ENCODE results near the gene C1QTNF9. TPM values are rescaled to one million over a fixed set of nuclear protein-coding genes. Genes with fewer than 3 reads are reported as not detected.
A peak's percentile ranks its signal among the peaks of the same experiment; 100 is the strongest.
"Not testable (repeated sequence)": the region's sequence is repeated elsewhere in the genome, so short reads cannot be mapped to it uniquely, and the experiment has no call there.

The C1QTNF9 gene, protein sequence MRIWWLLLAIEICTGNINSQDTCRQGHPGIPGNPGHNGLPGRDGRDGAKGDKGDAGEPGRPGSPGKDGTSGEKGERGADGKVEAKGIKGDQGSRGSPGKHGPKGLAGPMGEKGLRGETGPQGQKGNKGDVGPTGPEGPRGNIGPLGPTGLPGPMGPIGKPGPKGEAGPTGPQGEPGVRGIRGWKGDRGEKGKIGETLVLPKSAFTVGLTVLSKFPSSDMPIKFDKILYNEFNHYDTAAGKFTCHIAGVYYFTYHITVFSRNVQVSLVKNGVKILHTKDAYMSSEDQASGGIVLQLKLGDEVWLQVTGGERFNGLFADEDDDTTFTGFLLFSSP
- total RNA-seq (2012; rRNA removed) = not detected in 2 replicates

DNA sequence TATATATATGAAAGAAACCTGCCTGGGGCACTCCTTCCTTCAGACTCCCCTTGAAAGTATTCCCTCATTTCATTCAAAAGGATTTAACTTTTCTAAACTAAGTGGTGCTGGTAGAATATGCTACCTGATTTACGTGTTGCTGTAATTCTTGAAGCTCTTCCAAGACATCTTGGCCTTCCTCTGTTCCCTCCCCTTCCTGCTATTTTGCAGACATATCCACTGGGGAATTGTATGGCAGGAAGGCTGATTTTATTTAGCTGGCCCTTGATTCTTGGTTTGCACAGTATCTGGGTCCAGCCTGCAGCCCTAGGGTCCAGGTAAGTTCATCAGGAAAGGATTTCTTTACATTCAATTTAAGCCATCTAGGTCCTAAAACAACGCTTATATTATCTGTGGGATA, at the start of gene C1QTNF9:
C1QTNF9 (plus strand) TSS at position 281 of the 400 bp plus-strand sequence. CDS start 6,424 bp downstream, outside the sequence.
- H3K27me3 ChIP-seq (ENCODE audit: control insufficient read depth, insufficient read depth, low read length); H3K4me3 ChIP-seq (ENCODE audit: low read length); H3K36me3 ChIP-seq (ENCODE audit: insufficient read depth, low read length); H3K4me1 ChIP-seq (ENCODE audit: control insufficient read depth, insufficient read depth, low read length); H3K4me2 ChIP-seq (ENCODE audit: low read length); H3K9me3 ChIP-seq (replicated peaks; ENCODE audit: low read length); H3K9ac ChIP-seq (ENCODE audit: low read depth, low read length): not testable (repeated sequence)

DNA sequence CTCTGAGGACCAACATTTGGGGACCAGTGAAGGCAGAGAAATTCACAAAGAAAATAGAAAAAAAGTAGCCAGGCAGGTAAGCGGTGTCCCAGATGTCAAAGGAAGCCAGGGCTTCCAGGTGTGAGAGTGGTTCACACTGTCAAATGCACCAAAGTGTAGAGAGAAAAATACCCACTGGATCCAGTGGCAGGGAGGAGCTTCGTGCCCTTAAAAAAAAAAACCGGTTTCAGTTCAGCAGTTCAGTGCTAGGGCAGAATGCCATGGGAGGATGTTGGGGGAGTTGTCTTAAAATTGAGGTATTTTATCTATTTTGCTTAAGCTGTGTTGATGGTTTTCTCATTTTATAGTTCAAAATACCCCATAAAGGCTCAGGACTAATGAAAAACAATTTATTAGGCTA, 47.8 kb upstream of the C1QTNF9 start:
- Histone ChIP-seq H3K27me3 (ENCODE audit: control insufficient read depth, insufficient read depth, low read length) (no peaks in the 10 kb centered on the region), H3K36me3 (ENCODE audit: insufficient read depth, low read length) (no peaks in the 10 kb centered on the region), H3K9ac (ENCODE audit: low read depth, low read length) (no peak overlapping the region), H3K4me2 (ENCODE audit: low read length) (no peak overlapping the region), H3K4me3 (ENCODE audit: low read length) (no peak overlapping the region), H3K4me1 (ENCODE audit: control insufficient read depth, insufficient read depth, low read length) (no peaks in the 10 kb centered on the region), H3K9me3 (replicated peaks; ENCODE audit: low read length) (no peaks in the 10 kb centered on the region)

DNA sequence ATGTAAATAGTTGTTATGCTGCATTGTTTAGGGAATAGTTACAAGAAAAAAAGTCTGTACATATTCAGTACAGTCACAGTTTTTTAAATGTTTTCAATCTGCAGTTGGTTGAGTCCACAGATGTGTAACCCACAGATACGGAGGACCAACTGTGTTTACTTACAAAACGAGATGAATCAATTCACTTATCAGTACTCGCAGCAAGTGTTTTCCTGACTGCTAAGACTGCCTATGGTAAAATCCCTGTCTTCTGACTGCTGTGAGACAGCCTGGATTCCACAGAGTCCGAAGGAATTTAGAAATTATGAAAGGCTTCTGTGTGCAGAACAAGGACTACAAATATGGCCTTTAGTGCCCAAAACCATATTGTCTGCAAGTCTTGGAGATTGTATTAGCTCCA, 45.7 kb upstream of the C1QTNF9 start:
- no peak overlapping the region for H3K4me2 ChIP-seq (ENCODE audit: low read length)
- H3K36me3 ChIP-seq (ENCODE audit: insufficient read depth, low read length) = no peaks in the 10 kb centered on the region
- no peak overlapping the region for H3K9ac ChIP-seq (ENCODE audit: low read depth, low read length)
- H3K9me3 ChIP-seq (replicated peaks; ENCODE audit: low read length) = no peaks in the 10 kb centered on the region
- no peaks in the 10 kb centered on the region for H3K27me3 ChIP-seq (ENCODE audit: control insufficient read depth, insufficient read depth, low read length)
- peaks cover 9% of the 10 kb centered on the region for H3K4me1 ChIP-seq (ENCODE audit: control insufficient read depth, insufficient read depth, low read length)
- no peak overlapping the region for H3K4me3 ChIP-seq (ENCODE audit: low read length)

DNA sequence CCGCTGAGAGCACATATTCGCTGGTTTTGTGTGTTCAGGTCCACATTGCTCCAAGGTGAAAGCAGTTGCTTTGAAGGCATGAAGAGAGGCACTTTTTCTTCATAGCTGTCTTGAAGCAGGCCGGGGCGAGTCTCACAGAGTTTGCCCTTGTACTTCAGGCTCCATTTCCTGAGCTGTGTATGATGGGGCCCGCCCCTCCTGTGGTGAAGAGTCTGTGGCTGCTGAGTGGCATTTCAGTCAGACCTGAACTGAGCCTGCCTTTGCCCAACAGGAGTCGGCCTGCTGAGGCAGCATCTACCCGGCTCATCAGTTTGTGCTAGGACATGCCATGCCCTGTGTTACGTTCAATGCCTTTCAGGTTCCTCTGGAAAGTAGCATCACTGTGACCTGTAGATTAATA, 44.4 kb upstream of the C1QTNF9 start:
- H3K4me2 ChIP-seq (ENCODE audit: low read length) = no peak overlapping the region
- H3K4me3 ChIP-seq (ENCODE audit: low read length) = no peak overlapping the region
- H3K4me1 ChIP-seq (ENCODE audit: control insufficient read depth, insufficient read depth, low read length) = peaks cover 12% of the 10 kb centered on the region
- H3K9me3 ChIP-seq (replicated peaks; ENCODE audit: low read length) = no peaks in the 10 kb centered on the region
- no peaks in the 10 kb centered on the region for H3K27me3 ChIP-seq (ENCODE audit: control insufficient read depth, insufficient read depth, low read length)
- no peak overlapping the region for H3K9ac ChIP-seq (ENCODE audit: low read depth, low read length)
- H3K36me3 ChIP-seq (ENCODE audit: insufficient read depth, low read length) = no peaks in the 10 kb centered on the region

DNA sequence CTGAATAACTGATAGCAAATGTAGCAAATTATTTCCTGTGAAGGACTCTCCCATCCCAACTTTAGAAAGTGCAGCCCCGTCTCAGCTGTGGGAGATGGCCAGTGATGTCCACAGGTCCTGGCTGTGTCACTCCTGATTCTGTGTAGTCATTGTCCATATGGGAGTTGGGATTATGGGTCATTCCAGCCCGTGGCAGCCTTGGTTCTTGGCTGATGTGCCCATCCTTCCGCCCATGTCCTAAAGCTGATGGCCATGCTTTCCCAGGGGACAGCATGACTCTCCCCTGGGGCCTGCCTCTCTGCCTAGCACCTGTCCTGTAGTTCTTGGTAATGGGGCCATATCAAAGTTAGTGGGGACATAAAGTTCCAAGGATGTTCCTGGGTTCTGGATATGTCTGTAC, 43.9 kb upstream of the C1QTNF9 start:
- no peak overlapping the region for H3K4me3 ChIP-seq (ENCODE audit: low read length)
- H3K4me1 ChIP-seq (ENCODE audit: control insufficient read depth, insufficient read depth, low read length) = peaks cover 16% of the 10 kb centered on the region
- no peak overlapping the region for H3K4me2 ChIP-seq (ENCODE audit: low read length)
- H3K27me3 ChIP-seq (ENCODE audit: control insufficient read depth, insufficient read depth, low read length) = no peaks in the 10 kb centered on the region
- no peaks in the 10 kb centered on the region for H3K9me3 ChIP-seq (replicated peaks; ENCODE audit: low read length)
- no peak overlapping the region for H3K9ac ChIP-seq (ENCODE audit: low read depth, low read length)
- no peaks in the 10 kb centered on the region for H3K36me3 ChIP-seq (ENCODE audit: insufficient read depth, low read length)

DNA sequence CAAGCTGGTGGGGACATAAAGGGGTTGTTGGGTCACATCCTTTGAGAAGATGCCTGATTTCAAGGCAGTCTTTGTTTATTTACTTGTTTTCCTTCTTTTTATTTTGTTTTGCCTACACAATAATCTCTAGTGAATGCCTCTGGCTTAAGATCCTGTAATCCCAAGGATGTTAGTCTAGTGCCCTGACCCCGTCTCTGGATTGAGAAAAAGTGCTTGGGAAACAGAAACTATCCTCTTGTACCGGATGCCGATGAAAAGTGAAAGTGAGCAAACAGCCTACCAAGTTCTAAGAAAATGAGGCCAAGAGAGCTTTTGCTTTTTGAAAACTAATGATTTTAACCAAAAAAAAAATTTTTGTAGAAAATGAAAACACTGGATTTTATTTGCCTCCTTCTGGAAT, 42.1 kb upstream of the C1QTNF9 start:
- Histone ChIP-seq H3K4me2 (ENCODE audit: low read length) (peak overlapping the region; percentile 72), H3K9me3 (replicated peaks; ENCODE audit: low read length) (no peaks in the 10 kb centered on the region), H3K9ac (ENCODE audit: low read depth, low read length) (peak overlapping the region; percentile 6), H3K36me3 (ENCODE audit: insufficient read depth, low read length) (no peaks in the 10 kb centered on the region), H3K4me1 (ENCODE audit: control insufficient read depth, insufficient read depth, low read length) (peaks cover 35% of the 10 kb centered on the region), H3K27me3 (ENCODE audit: control insufficient read depth, insufficient read depth, low read length) (no peaks in the 10 kb centered on the region), H3K4me3 (ENCODE audit: low read length) (peak overlapping the region; percentile 53)

DNA sequence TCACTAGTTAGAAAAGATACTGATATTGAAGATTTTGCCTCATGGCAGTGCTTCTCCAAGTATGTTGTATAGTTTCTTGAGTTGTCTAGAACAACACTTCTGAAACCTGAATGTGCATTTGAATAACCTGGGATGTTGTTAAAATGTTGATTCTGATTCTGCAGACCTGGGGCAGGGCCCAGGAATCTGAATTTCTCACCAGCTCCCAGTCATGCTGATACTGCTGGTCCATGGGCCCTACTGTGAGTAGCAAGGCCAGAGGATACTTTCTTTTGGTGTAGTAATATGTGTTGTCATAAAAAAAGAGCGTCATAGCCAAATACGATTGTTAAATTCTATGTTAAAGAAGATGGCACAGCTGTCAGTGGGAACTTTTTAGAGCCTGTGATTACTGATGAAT, 41.6 kb upstream of the C1QTNF9 start:
- Histone ChIP-seq H3K4me3 (ENCODE audit: low read length) (peak overlapping the region; percentile 53), H3K9ac (ENCODE audit: low read depth, low read length) (no peak overlapping the region), H3K4me1 (ENCODE audit: control insufficient read depth, insufficient read depth, low read length) (peaks cover 40% of the 10 kb centered on the region)

DNA sequence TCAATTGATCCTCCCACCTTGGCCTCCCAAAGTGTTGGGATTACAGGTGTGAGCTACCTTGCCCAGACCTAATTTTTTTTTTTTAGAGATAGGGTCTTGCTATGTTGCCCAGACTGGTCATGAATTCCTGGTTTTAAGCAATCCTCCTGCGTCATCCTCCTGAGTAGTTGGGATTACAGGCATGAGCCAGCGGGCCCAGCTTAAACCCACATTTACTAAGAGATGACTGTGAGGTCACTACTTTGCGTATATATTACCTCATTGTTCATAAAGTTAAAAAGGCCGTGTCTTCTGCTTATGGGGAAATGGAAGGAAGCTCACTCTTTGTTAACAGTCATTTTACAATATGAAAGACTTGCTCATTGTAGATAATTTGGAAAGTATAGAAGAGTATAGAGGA, 39.6 kb upstream of the C1QTNF9 start:
- peaks cover 44% of the 10 kb centered on the region for H3K4me1 ChIP-seq (ENCODE audit: control insufficient read depth, insufficient read depth, low read length)
- H3K27me3 ChIP-seq (ENCODE audit: control insufficient read depth, insufficient read depth, low read length) = no peaks in the 10 kb centered on the region
- H3K36me3 ChIP-seq (ENCODE audit: insufficient read depth, low read length) = no peaks in the 10 kb centered on the region
- H3K4me2 ChIP-seq (ENCODE audit: low read length) = no peak overlapping the region
- peak overlapping the region; percentile 61 for H3K9ac ChIP-seq (ENCODE audit: low read depth, low read length)
- H3K9me3 ChIP-seq (replicated peaks; ENCODE audit: low read length) = no peaks in the 10 kb centered on the region
- H3K4me3 ChIP-seq (ENCODE audit: low read length) = no peak overlapping the region

More for the DNA sequence above, 41.6 kb upstream of the C1QTNF9 start:
- Histone ChIP-seq H3K36me3 (ENCODE audit: insufficient read depth, low read length) (no peaks in the 10 kb centered on the region), H3K27me3 (ENCODE audit: control insufficient read depth, insufficient read depth, low read length) (no peaks in the 10 kb centered on the region), H3K4me2 (ENCODE audit: low read length) (peak overlapping the region; percentile 72), H3K9me3 (replicated peaks; ENCODE audit: low read length) (no peaks in the 10 kb centered on the region)

DNA sequence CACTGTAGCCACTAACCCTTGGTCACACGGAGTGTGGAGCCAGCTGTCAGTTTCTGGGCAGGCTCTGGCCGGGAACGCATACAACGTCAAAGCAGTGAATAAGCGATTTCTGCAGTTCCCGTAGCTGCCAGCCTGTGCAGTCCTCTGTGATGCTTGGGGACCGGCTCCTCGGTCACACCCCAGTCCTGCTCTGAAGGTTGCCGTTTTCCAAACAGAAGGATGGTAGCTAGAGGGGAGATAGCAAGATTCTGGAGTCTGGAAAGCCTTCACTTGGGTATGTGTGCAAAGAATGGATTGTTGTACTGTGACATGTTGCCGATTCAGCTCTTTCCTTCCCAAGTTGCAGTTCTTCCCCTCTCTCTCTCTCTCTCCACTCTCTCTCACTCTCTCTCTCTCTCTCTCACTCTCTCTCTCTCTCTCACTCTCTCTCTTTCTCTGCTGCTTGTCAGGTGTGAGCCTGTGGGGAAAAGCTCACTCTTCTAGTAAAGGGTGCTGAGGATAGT, 38.7 kb upstream of the C1QTNF9 start:
- Histone ChIP-seq H3K4me1 (ENCODE audit: control insufficient read depth, insufficient read depth, low read length) (peaks cover 44% of the 10 kb centered on the region), H3K9ac (ENCODE audit: low read depth, low read length) (peak overlapping the region; percentile 61), H3K36me3 (ENCODE audit: insufficient read depth, low read length) (no peaks in the 10 kb centered on the region), H3K4me3 (ENCODE audit: low read length) (peak overlapping the region; percentile 73), H3K9me3 (replicated peaks; ENCODE audit: low read length) (no peaks in the 10 kb centered on the region), H3K4me2 (ENCODE audit: low read length) (peak overlapping the region; percentile 88), H3K27me3 (ENCODE audit: control insufficient read depth, insufficient read depth, low read length) (no peaks in the 10 kb centered on the region)

DNA sequence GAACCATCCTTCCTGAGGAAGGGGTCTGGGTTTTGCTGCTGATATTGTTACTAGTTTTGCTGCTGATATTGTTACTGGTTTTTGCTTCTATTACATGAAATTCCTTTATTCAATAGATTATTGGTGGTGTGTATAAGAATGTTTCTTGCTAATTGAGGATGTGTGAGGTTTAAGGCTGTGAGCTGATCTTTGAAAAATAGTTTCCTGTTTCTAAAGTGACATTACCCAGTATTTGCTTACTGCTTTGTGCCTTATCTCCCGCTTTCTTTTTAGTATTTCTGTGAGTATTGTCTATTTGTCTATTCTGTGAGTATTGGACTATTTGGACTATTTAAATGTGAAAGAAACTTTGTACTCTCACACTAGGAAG, 38.2 kb upstream of the C1QTNF9 start:
- Histone ChIP-seq H3K4me2 (ENCODE audit: low read length) (peak overlapping the region; percentile 88), H3K9ac (ENCODE audit: low read depth, low read length) (peak overlapping the region; percentile 61), H3K9me3 (replicated peaks; ENCODE audit: low read length) (no peaks in the 10 kb centered on the region), H3K4me1 (ENCODE audit: control insufficient read depth, insufficient read depth, low read length) (peaks cover 44% of the 10 kb centered on the region), H3K36me3 (ENCODE audit: insufficient read depth, low read length) (no peaks in the 10 kb centered on the region), H3K4me3 (ENCODE audit: low read length) (peak overlapping the region; percentile 73), H3K27me3 (ENCODE audit: control insufficient read depth, insufficient read depth, low read length) (no peaks in the 10 kb centered on the region)

DNA sequence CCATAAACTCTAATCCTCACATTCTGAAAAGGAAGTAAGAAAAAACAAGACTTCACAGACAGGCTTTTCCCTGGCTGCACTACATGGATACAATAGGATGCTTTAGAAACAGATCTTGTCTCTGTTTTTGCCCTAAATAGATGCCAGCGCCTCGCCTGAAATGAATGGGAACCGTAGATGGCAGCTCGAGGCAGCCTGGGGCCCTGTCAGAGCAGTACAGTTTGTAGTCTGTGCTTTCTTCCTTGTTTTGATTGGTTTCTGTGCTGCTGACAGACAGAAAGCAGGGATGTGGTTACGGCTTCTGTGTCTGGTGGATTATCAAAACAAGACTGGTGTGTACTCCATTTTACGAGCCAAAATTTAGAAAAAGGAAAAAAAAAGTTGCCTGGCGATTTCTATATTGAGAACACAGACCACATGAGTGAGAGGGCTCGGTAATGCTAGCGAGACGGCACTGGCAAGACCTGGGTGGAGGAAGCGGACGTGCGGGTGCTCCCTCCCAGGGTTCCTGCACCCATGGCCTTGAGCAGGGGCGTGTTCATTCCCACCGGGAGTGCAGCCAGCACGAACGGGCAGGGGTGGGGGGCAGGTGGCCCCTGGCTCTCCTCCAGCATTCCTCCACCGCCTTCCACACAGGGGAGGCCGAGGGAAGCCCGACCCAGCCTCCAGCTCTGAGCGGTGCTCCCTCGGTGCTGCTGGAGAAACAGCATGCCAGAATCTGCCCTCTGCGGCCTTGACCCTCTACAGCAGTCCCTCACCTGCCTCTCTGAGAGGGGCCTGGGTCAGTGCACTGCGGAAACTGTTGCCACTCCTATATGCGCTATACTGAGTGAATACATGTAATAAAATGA, 37.6 kb upstream of the C1QTNF9 start:
- Histone ChIP-seq H3K4me3 (ENCODE audit: low read length) (peak overlapping the region; percentile 73), H3K9me3 (replicated peaks; ENCODE audit: low read length) (no peaks in the 10 kb centered on the region), H3K9ac (ENCODE audit: low read depth, low read length) (peak overlapping the region; percentile 61), H3K36me3 (ENCODE audit: insufficient read depth, low read length) (no peaks in the 10 kb centered on the region), H3K4me2 (ENCODE audit: low read length) (peak overlapping the region; percentile 88), H3K27me3 (ENCODE audit: control insufficient read depth, insufficient read depth, low read length) (no peaks in the 10 kb centered on the region), H3K4me1 (ENCODE audit: control insufficient read depth, insufficient read depth, low read length) (peaks cover 44% of the 10 kb centered on the region)

All from skeletal muscle satellite cell (primary cell).